GM12878 (cell line): ENCODE data around the gene NOP9. TPM values are rescaled to one million over a fixed set of nuclear protein-coding genes. Genes with fewer than 3 reads are reported as not detected.
A peak's percentile ranks its signal among the peaks of the same experiment; 100 is the strongest.

Source experiments
- ATAC-seq: fragments of 200-7000 bp; cut with Tn5 transposase; 3 replicates; pipeline ENCODE4 v1.9.1; 2020; ENCODE audit warnings: mild to moderate bottlenecking, moderate library complexity
- BruUV-seq: library from RNA; stranded (reverse); fragments of 400-500 nt; replicated peaks from 2 replicates; lab custom pipeline; 2021; lab: Mats Ljungman, UMichigan
- CTCF ChIA-PET: fragments of 300-600 bp; sonication (Branson Sonifier 250); formaldehyde crosslinking; extraction: SDS; loops from one replicate; lab custom pipeline; 2021; ENCODE audit warnings: inconsistent platforms; lab: Yijun Ruan, JAX
- POLR2A ChIA-PET: fragments of 350-600 bp; formaldehyde crosslinking; extraction: SDS; loops from one replicate; lab custom pipeline; 2021; ENCODE audit warnings: inconsistent platforms; lab: Charles Lee
- RAD21 ChIA-PET: fragments of 300-600 bp; sonication (Branson Sonifier 250); formaldehyde crosslinking; loops from one replicate; lab custom pipeline; 2023; ENCODE audit warnings: antibody characterized with exemption; ENCODE audit not compliant: unreplicated experiment; lab: Charles Lee
- SMC1A ChIA-PET: fragments of 300-600 bp; sonication (Branson Sonifier 250); formaldehyde crosslinking; loops from one replicate; lab custom pipeline; 2023; ENCODE audit not compliant: unreplicated experiment, uncharacterized antibody; lab: Charles Lee
- DNase-seq: peaks from one replicate; pipeline ENCODE4 v3.0.0-alpha.2; 2011; ENCODE audit warnings: low read depth, low spot score
- FAIRE-seq: peaks from 3 replicates; lab custom pipeline; 2011; peaks lifted over from hg19 to GRCh38; lab: Jason Lieb, UNC
- H2AFZ ChIP-seq: 2 replicates; pipeline ENCODE4 v1.6.0; 2011; ENCODE audit warnings: low read depth, low read length, control low read depth; ENCODE audit not compliant: control insufficient read depth
- H3K27ac ChIP-seq: 2 replicates; pipeline ENCODE4 v1.5.1; 2011; ENCODE audit warnings: control low read depth; ENCODE audit not compliant: control insufficient read depth, insufficient read depth
- H3K27me3 ChIP-seq, 2 experiments: replicated peaks in 1 of 2; 2 replicates each; pipeline versions ENCODE4 v1.6.0 to v1.6.1; 2011; ENCODE audit warnings: low read length in 1 of 2; ENCODE audit not compliant: control insufficient read depth in 2 of 2, insufficient read depth in 2 of 2
- H3K36me3 ChIP-seq, 2 experiments: 2 replicates each; pipeline ENCODE4 v1.5.1; 2011; ENCODE audit warnings: low read length in 1 of 2; ENCODE audit not compliant: control insufficient read depth in 2 of 2, insufficient read depth in 2 of 2
- H3K4me1 ChIP-seq: 2 replicates; pipeline ENCODE4 v1.6.1; 2011; ENCODE audit warnings: mild to moderate bottlenecking, low read length, moderate library complexity, mixed read lengths; ENCODE audit not compliant: control insufficient read depth, insufficient read depth
- H3K4me2 ChIP-seq: 2 replicates; pipeline ENCODE4 v1.6.0; 2011; ENCODE audit warnings: control low read depth; ENCODE audit not compliant: control insufficient read depth, insufficient read depth
- H3K4me3 ChIP-seq: fragments of 200-600 bp; sonication (generic); 2 replicates; pipeline ENCODE4 v1.5.1; 2016
- H3K79me2 ChIP-seq: 2 replicates; pipeline ENCODE4 v1.6.0; 2011; ENCODE audit warnings: low read length; ENCODE audit not compliant: control insufficient read depth, insufficient read depth
- H3K9ac ChIP-seq: 2 replicates; pipeline ENCODE4 v1.8.0; 2011; ENCODE audit warnings: low read length, control low read depth, mixed read lengths; ENCODE audit not compliant: control insufficient read depth, insufficient read depth
- H3K9me3 ChIP-seq: replicated peaks from 3 replicates; pipeline ENCODE4 v1.5.1; 2011; ENCODE audit warnings: mild to moderate bottlenecking, low read length; ENCODE audit not compliant: control insufficient read depth, insufficient read depth
- H4K20me1 ChIP-seq: 2 replicates; pipeline ENCODE4 v1.6.0; 2011; ENCODE audit not compliant: control insufficient read depth, insufficient read depth
- ATF7 ChIP-seq: fragments of 450-650 bp; IDR thresholded peaks from 2 replicates; pipeline ENCODE4 v1.6.1; 2016; ENCODE audit warnings: low read depth, mild to moderate bottlenecking
- BHLHE40 ChIP-seq, 2 experiments: fragments of 450-650 bp in 1 of 2; IDR thresholded peaks; 2 replicates each; pipeline ENCODE4 v1.6.1; 2011 to 2017; ENCODE audit warnings: low read depth in 2 of 2, borderline replicate concordance in 1 of 2, improper control_type of control experiment in 1 of 2, low read length in 1 of 2, mild to moderate bottlenecking in 1 of 2
- CHD4 ChIP-seq: fragments of 200-600 bp; sonication (generic); IDR thresholded peaks from 2 replicates; pipeline ENCODE4 v1.6.1; 2016; ENCODE audit warnings: mild to moderate bottlenecking
- DPF2 ChIP-seq: fragments of 450-650 bp; IDR thresholded peaks from 2 replicates; pipeline ENCODE4 v1.6.1; 2017; ENCODE audit warnings: mild to moderate bottlenecking
- E4F1 ChIP-seq: fragments of 450-650 bp; IDR thresholded peaks from 2 replicates; pipeline ENCODE4 v1.6.1; 2018; ENCODE audit warnings: borderline replicate concordance, mild to moderate bottlenecking; ENCODE audit not compliant: partially characterized antibody
- HDGF ChIP-seq: fragments of 450-650 bp; IDR thresholded peaks from 2 replicates; pipeline ENCODE4 v1.6.1; 2016; ENCODE audit warnings: antibody characterized with exemption
- IKZF2 ChIP-seq, 2 experiments: fragments of 450-650 bp; IDR thresholded peaks; 2 replicates each; pipeline ENCODE4 v1.6.1; 2017; ENCODE audit warnings: mild to moderate bottlenecking in 2 of 2, moderate library complexity in 2 of 2
- JUND ChIP-seq: IDR thresholded peaks from 2 replicates; pipeline ENCODE4 v1.6.1; 2012; ENCODE audit warnings: low read depth, mild to moderate bottlenecking, low read length, improper control_type of control experiment, moderate library complexity
- POLR2A ChIP-seq: IDR thresholded peaks from 2 replicates; pipeline ENCODE4 v1.6.1; 2011; ENCODE audit warnings: low read depth, mild to moderate bottlenecking, low read length
- SMAD5 ChIP-seq: IDR thresholded peaks from 2 replicates; pipeline ENCODE4 v1.6.1; 2016; ENCODE audit warnings: antibody characterized with exemption, low read depth
- SMARCA5 ChIP-seq: fragments of 450-650 bp; IDR thresholded peaks from 2 replicates; pipeline ENCODE4 v1.6.1; 2017; ENCODE audit warnings: mild to moderate bottlenecking
- SMC3 ChIP-seq: IDR thresholded peaks from 2 replicates; pipeline ENCODE4 v1.6.1; 2011; ENCODE audit warnings: low read length, improper control_type of control experiment, borderline replicate concordance
- SPI1 ChIP-seq: IDR thresholded peaks from 2 replicates; pipeline ENCODE4 v1.6.1; 2011; ENCODE audit warnings: low read depth, mild to moderate bottlenecking, low read length, moderate library complexity, borderline replicate concordance; ENCODE audit not compliant: insufficient read depth
- YY1 ChIP-seq: IDR thresholded peaks from 2 replicates; pipeline ENCODE4 v1.6.1; 2011; ENCODE audit warnings: low read depth, mild to moderate bottlenecking, low read length
- WGBS: methylation state at CpG from one replicate; pipeline ENCODE4 v1.1.6; 2016; ENCODE audit warnings: low lambda C conversion rate; ENCODE audit not compliant: insufficient replicate concordance, insufficient coverage; ENCODE audit errors: missing lambda C conversion rate; 5-methylcytosine and 5-hydroxymethylcytosine counted together
- in situ Hi-C: fragments of 300-500 bp; cut with MboI; formaldehyde crosslinking; loops from 9 replicates; pipeline ENCODE4 v1.14.3; 2018; ENCODE audit warnings: mixed read lengths
- intact Hi-C: fragments of 100-400 bp; cut with micrococcal nuclease; formaldehyde crosslinking; loops from one replicate; pipeline ENCODE4 v1.14.2; 2022; ENCODE audit not compliant: unreplicated experiment
- polyA plus RNA-seq, 11 experiments: library from polyadenylated mRNA; depleted of rRNA in 4 of 11; unstranded in 6 of 11; stranded (reverse) in 5 of 11; fragments of >200 nt; fragmentation: Nextera tagmentation in 4 of 11; fragmentation: Illumina TruSeq in 1 of 11; extraction: Ambion mirVana in 4 of 11; extraction: Trizol in 1 of 11; gene quantifications; 1 replicate in 1 of 11; 2 replicates in 10 of 11; pipeline versions ENCODE4 v1.2.1 to v1.2.3, GENCODE V29; 2011 to 2016; ENCODE audit warnings: inconsistent platforms in 2 of 11, missing spikeins in 2 of 11, low read depth in 1 of 11
- total RNA-seq, 4 experiments: library from RNA; depleted of rRNA in 3 of 4; stranded (reverse); fragments of >200 nt in 3 of 4; fragmentation: Illumina TruSeq in 1 of 4; extraction: Trizol in 1 of 4; gene quantifications; 2 replicates each; pipeline versions ENCODE4 v1.2.1 to v1.2.3, GENCODE V29; 2013 to 2021
- TF ChIP-seq, protein P1 (sequence below), 3 experiments: IDR thresholded peaks in 2 of 3; conservative IDR thresholded peaks in 1 of 3; 2 replicates each; pipeline ENCODE4 v1.5.1; 2011; ENCODE audit warnings: low read depth in 3 of 3, low read length in 3 of 3, mild to moderate bottlenecking in 3 of 3, control low read depth in 2 of 3, moderate library complexity in 2 of 3, inconsistent platforms in 1 of 3, mixed read lengths in 1 of 3; ENCODE audit not compliant: control insufficient read depth in 2 of 3, insufficient read depth in 1 of 3; ENCODE audit errors: extremely low read depth in 1 of 3

NOP9 gene
- total and polyA plus RNA-seq, 10 of the 15 experiments (the other 5 are each of a cell fraction or from before 2014, with no cell fraction given) = 2.4 to 43.9 (median 20.3) TPM

GRCh38 chr14:24307575-24308341 lies 8.1 kb downstream of the NOP9 start, which contains the start of gene CIDEB:
Gene CIDEB, minus strand, starts transcription at chr14:24307977. Its CDS starts 119 bp downstream, at chr14:24307858.
- peak; percentile 94 for FAIRE-seq
- ChIA-PET CTCF (interaction anchor here (0.6 to 7.9 kb wide), 63 partner anchors 10 to 1301 kb away, joined by 3 to 149 read pairs (median 4); partner anchors contain the start of genes ADCY4, CHMP4A, DHRS1 and IPO4), RAD21 (interaction anchor here (0.7 to 4.0 kb wide), 28 partner anchors 8 to 718 kb away, joined by 3 to 52 read pairs (median 5); partner anchors contain the start of genes CHMP4A, DHRS1, IPO4 and IRF9), POLR2A (interaction anchor here (0.6 to 3.3 kb wide), 12 partner anchors 9 to 193 kb away, joined by 3 to 26 read pairs (median 4); partner anchors contain the start of genes CHMP4A, DCAF11, DHRS1 and IPO4), SMC1A (interaction anchor here (0.7 to 4.9 kb wide), 19 partner anchors 10 to 293 kb away, joined by 3 to 36 read pairs (median 5); partner anchors contain the start of genes IPO4, IRF9, MDP1 and TINF2)
- no TSS peak for BruUV-seq
- Histone ChIP-seq H4K20me1 (no peaks in the 10 kb centered on the region), H3K27ac (peak within 1 kb of the TSS; percentile 64), H3K27me3 (no peaks in the 10 kb centered on the region), H3K36me3 (peaks cover 14 to 25% of the 10 kb centered on the region in 2 experiments), H3K4me1 (peaks cover 25% of the 10 kb centered on the region), H3K4me2 (no peak within 1 kb of the TSS), H3K9me3 (no peaks in the 10 kb centered on the region), H3K9ac (no peak within 1 kb of the TSS), H3K4me3 (no peak within 1 kb of the TSS), H2AFZ (no peak within 1 kb of the TSS), H3K79me2 (no peaks in the 10 kb centered on the region)
- peak; percentile 57 for ATAC-seq
- 53% methylated on average over 6 of the region's 6 CpGs for WGBS
- intact Hi-C loops (no loop called here), in situ Hi-C loops (no loop called here)
- no peak for DNase-seq
- TF ChIP-seq BHLHE40 (IDR thresholded peaks at IDR 0.05; ENCODE audit: borderline replicate concordance in 1 of 2, low read depth in 2 of 2, low read length in 1 of 2) = no peak; a peak in 1 of 4 replicates
- 0 out of 2 replicates have a peak, but pooled peaks have one; percentile 34 for TF ChIP-seq POLR2A
- peak; percentile 62 to 67; a peak in 3 of 4 replicates for TF ChIP-seq IKZF2 (IDR thresholded peaks at IDR 0.05)
- TF ChIP-seq E4F1 = peak; percentile 20
- TF ChIP-seq CHD4 = no peak
- peak; percentile 81; the same call in 1 of the 2 replicates for TF ChIP-seq SPI1
- TF ChIP-seq JUND = no peak
- TF ChIP-seq SMAD5 = no peak
- TF ChIP-seq SMC3 = peak; percentile 28; the same call in 1 of the 2 replicates
- 0 out of 2 replicates have a peak, but pooled peaks have one; percentile 26 for TF ChIP-seq SMARCA5
- TF ChIP-seq HDGF = peak; percentile 82
- TF ChIP-seq ATF7 = 0 out of 2 replicates have a peak, but pooled peaks have one; percentile 21
- TF ChIP-seq YY1 = peak; percentile 54; the same call in 1 of the 2 replicates
- 0 out of 2 replicates have a peak, but pooled peaks have one; percentile 30 for TF ChIP-seq DPF2
- TF ChIP-seq, protein P1, sequence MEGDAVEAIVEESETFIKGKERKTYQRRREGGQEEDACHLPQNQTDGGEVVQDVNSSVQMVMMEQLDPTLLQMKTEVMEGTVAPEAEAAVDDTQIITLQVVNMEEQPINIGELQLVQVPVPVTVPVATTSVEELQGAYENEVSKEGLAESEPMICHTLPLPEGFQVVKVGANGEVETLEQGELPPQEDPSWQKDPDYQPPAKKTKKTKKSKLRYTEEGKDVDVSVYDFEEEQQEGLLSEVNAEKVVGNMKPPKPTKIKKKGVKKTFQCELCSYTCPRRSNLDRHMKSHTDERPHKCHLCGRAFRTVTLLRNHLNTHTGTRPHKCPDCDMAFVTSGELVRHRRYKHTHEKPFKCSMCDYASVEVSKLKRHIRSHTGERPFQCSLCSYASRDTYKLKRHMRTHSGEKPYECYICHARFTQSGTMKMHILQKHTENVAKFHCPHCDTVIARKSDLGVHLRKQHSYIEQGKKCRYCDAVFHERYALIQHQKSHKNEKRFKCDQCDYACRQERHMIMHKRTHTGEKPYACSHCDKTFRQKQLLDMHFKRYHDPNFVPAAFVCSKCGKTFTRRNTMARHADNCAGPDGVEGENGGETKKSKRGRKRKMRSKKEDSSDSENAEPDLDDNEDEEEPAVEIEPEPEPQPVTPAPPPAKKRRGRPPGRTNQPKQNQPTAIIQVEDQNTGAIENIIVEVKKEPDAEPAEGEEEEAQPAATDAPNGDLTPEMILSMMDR (IDR thresholded peaks at IDR 0.05 in 2 of 3, conservative IDR thresholded peaks at IDR 0.05 in 1 of 3; ENCODE audit: control insufficient read depth in 2 of 3, extremely low read depth in 1 of 3, insufficient read depth in 1 of 3, low read depth in 3 of 3, low read length in 3 of 3) = peak; percentile 82 to 95 (median 92)
